Measurements from ENCODE around the gene WDR90.

The WDR90 gene

GRCh38 chr16:609984-610383 lies 39.2 kb upstream of the WDR90 start:
- DNase-seq (ENCODE audit: low spot score), result no peak
- ChIA-PET CTCF (interaction anchor here (1.1 to 1.2 kb wide), 2 partner anchors 9 to 28 kb away, joined by 3 read pairs; no protein-coding TSS in a partner anchor), POLR2A (ENCODE audit: low non-redundant PET) (no interaction called here)
- TF ChIP-seq, protein P1, sequence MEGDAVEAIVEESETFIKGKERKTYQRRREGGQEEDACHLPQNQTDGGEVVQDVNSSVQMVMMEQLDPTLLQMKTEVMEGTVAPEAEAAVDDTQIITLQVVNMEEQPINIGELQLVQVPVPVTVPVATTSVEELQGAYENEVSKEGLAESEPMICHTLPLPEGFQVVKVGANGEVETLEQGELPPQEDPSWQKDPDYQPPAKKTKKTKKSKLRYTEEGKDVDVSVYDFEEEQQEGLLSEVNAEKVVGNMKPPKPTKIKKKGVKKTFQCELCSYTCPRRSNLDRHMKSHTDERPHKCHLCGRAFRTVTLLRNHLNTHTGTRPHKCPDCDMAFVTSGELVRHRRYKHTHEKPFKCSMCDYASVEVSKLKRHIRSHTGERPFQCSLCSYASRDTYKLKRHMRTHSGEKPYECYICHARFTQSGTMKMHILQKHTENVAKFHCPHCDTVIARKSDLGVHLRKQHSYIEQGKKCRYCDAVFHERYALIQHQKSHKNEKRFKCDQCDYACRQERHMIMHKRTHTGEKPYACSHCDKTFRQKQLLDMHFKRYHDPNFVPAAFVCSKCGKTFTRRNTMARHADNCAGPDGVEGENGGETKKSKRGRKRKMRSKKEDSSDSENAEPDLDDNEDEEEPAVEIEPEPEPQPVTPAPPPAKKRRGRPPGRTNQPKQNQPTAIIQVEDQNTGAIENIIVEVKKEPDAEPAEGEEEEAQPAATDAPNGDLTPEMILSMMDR (conservative IDR thresholded peaks at IDR 0.05; ENCODE audit: low read depth), result no peak
- H3K27ac ChIP-seq, result peak overlapping the region; percentile 81

- DNase-seq (ENCODE audit: low spot score), result peak; percentile 30
- POLR2A ChIA-PET (ENCODE audit: low non-redundant PET), result no interaction called here
- TF ChIP-seq, protein P1 (conservative IDR thresholded peaks at IDR 0.05; ENCODE audit: low read depth), result peak; percentile 77
- CTCF ChIA-PET, result interaction anchor here (0.7 to 1.2 kb wide), 3 partner anchors 10 to 77 kb away, joined by 3 to 4 read pairs (median 3); no protein-coding TSS in a partner anchor
- peak overlapping the region; percentile 81 for H3K27ac ChIP-seq
These were observed 38.4 kb upstream of the WDR90 start for GRCh38 chr16:610513-611381.

DNA sequence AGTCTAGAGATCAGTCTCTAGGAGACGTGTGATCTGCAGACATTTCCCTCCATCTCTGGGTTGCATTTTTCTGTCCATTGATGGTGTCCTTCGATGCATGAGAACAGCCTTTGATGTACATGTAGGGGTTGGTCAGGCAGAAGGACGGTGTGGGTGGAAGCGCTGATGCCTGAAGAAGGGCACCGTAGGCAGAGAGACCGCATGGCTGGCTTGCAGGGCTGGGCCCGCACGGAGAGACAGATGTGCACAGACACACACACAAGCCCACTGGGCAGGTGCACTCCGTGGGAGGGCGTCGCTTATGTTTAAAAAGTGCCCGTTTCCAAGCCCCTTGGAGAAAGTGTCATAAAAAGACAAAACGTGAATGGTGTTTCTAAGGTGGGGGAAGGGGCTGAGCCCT lies 34.0 kb upstream of the WDR90 start:
- no peak for DNase-seq (ENCODE audit: low spot score)
- no peak overlapping the region for H3K27ac ChIP-seq
- CTCF ChIA-PET, result no interaction called here
- TF ChIP-seq, protein P1 (conservative IDR thresholded peaks at IDR 0.05; ENCODE audit: low read depth), result no peak
- POLR2A ChIA-PET (ENCODE audit: low non-redundant PET), result no interaction called here

- peak overlapping the region; percentile 26 for H3K27ac ChIP-seq
- no peak for DNase-seq (ENCODE audit: low spot score)
- ChIA-PET POLR2A (ENCODE audit: low non-redundant PET) (no interaction called here), CTCF (interaction anchor here (1.0 kb wide), 1 partner anchor 32 kb away, joined by 3 read pairs; no protein-coding TSS in a partner anchor)
- TF ChIP-seq, protein P1 (conservative IDR thresholded peaks at IDR 0.05; ENCODE audit: low read depth), result no peak
These were observed 32.2 kb upstream of the WDR90 start for GRCh38 chr16:616733-617586.

DNA sequence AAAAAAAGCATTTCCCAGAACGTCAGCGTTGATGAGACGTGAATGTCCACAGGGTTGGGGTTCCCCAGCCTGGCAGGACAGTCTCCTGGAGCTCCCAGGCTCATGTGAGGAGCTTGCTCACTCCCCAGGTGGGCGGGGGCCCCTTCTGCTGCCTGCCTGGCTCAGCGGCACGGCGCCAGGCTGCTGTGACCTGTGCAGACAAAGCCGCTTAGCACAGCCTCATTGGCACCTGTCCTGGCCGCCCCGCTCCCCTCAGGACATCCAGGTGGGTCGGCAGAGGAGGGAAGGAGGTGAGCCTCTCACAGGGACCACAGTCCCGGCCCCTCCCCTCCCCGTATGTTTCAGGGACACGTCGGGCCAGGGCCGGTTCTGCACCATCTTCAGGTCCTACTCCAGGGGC lies 31.3 kb upstream of the WDR90 start:
- POLR2A ChIA-PET (ENCODE audit: low non-redundant PET), result interaction anchor here (0.7 kb wide), 1 partner anchor 279 kb away, joined by 5 read pairs; no protein-coding TSS in a partner anchor
- CTCF ChIA-PET, result interaction anchor here (1.0 kb wide), 1 partner anchor 31 kb away, joined by 3 read pairs; no protein-coding TSS in a partner anchor
- peak overlapping the region; percentile 26 for H3K27ac ChIP-seq
- DNase-seq (ENCODE audit: low spot score), result no peak
- TF ChIP-seq, protein P1 (conservative IDR thresholded peaks at IDR 0.05; ENCODE audit: low read depth), result no peak

DNA sequence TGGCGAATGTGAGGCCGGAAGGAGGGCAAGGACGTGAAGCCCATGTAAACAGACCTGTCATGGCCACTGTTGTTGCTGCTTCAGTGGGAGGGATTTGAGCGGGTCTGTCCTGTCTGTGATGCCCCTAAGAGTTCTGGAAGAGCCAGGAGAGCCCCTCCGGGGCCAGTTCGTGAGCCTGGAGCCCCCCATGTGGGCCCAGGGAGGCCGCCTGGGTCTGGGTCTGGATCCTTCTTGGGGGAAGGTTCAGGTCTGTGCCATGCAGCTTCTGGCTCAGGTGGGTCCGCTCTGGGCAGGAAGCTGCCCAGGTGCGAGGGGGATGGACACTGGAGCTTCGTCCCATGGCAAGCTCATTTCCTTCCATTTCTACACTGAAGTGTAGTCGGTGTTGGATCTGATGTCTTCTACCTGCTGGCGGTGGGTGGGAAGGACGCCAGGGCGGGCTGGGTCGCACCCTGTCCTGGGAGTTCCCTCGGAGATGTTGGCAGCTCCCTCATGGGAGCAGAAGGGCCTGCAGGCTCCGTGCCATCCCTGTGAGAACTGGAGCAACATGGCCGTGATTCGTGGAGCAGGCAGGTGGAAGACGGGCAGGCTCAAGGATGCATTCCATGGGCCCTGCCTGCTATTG lies 29.6 kb upstream of the WDR90 start:
- ChIA-PET CTCF (interaction anchor here (0.6 to 3.7 kb wide), 2 partner anchors 9 to 27 kb away, joined by 3 to 17 read pairs; no protein-coding TSS in a partner anchor), POLR2A (ENCODE audit: low non-redundant PET) (no interaction called here)
- no peak overlapping the region for H3K27ac ChIP-seq
- DNase-seq (ENCODE audit: low spot score), result no peak
- TF ChIP-seq, protein P1 (conservative IDR thresholded peaks at IDR 0.05; ENCODE audit: low read depth), result no peak

All from RWPE1 (cell line).